ENCODE data around the gene TLX1.

The TLX1 gene

GRCh38 chr10:101130984-101131961 is at the start of gene TLX1:
TSS of gene TLX1 (plus strand) at chr10:101131300. CDS start at chr10:101131542, 242 bp downstream.
- no peak for TF ChIP-seq ZNF274 (IDR thresholded peaks at IDR 0.05; ENCODE audit: low read depth, low read length)
- H3K4me3 ChIP-seq (ENCODE audit: low read length), result no peak within 1 kb of the TSS

DNA sequence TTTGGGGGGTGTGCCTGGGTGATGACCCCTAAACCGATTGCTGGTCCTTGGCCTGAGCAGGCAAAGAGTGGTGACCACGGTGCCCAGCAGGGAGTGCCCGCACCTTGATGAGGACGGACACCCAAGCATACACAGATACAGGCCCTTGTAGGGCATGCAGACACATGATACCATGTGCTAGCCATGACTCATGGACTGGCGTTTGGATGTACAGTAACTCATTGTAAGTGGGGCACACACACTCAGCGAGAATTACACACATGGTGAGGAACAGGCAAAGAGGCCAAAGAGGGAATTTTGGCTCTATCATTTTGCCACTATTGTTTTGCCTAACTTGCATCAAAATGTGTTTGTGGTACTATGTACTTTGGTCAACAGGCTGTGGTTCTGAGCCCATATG is 45.3 kb upstream of the TLX1 start:
- TF ChIP-seq ZNF274 (IDR thresholded peaks at IDR 0.05; ENCODE audit: low read depth, low read length), result no peak
- no peak overlapping the region for H3K4me3 ChIP-seq (ENCODE audit: low read length)

GRCh38 chr10:101087376-101087775 is 43.7 kb upstream of the TLX1 start:
- TF ChIP-seq ZNF274 (IDR thresholded peaks at IDR 0.05; ENCODE audit: low read depth, low read length), result no peak

DNA sequence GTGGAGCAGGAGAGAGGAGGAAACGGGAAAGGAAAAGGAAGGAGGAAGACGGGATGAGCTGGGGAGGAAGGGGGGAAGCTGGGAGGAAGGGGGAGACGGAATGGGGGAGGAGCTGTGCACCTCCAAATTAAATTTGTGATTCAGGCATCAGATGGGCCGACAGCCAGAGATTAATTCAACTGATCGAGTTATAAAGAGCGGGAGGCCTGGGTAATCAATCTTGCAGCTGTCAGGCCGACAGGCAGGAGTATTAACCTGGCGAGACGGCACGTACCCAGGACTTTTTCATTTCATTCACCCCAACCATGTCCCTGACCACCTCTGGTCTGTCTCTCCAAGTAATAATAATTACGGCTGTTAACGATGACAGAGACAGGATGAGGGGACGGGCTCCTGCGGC is 43.1 kb upstream of the TLX1 start:
- no peak overlapping the region for H3K4me3 ChIP-seq (ENCODE audit: low read length)
- TF ChIP-seq ZNF274 (IDR thresholded peaks at IDR 0.05; ENCODE audit: low read depth, low read length), result no peak

More at GRCh38 chr10:101087376-101087775, 43.7 kb upstream of the TLX1 start:
- no peak overlapping the region for H3K4me3 ChIP-seq (ENCODE audit: low read length)

DNA sequence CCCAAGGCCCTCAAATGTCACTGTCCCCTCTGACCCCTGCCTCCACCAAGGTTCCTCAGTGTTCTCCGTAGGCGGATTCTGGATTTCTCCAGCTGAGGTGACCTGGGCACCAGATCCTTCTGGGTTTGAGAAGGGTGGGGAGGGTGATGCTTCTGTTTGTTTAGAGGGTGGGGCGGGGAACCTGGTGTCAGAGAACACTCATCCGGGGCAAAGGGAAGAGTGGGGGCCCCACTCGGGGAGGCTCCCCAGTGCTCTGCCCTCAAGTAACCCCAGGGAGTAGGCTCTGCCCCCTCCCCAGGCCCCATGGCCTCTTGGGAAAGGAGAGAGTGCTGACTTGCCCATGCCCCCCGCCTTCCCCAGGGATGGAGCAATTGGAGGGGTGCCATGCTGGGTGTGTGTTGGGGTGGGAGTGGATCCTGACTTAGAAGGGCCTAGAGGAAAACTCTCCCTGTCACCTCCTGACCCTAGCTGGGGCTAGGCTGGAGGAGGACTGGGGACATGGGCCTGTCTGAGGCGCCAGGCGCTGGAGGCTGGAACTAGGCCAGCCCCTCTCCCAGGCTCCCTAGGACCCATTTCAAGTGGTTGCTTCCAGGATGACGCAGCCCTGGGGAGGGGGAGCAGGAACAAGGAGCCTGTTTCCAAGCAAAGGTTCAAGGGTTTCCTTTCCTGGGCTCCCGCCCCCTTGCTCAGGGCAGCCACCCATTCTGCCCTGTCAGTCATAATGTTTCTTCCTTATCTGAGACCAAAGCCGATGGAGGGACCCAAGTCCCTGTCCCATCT is 41.4 kb upstream of the TLX1 start:
- no peak overlapping the region for H3K4me3 ChIP-seq (ENCODE audit: low read length)
- no peak for TF ChIP-seq ZNF274 (IDR thresholded peaks at IDR 0.05; ENCODE audit: low read depth, low read length)

- H3K4me3 ChIP-seq (ENCODE audit: low read length), result no peak overlapping the region
- TF ChIP-seq ZNF274 (IDR thresholded peaks at IDR 0.05; ENCODE audit: low read depth, low read length), result no peak
Measured at GRCh38 chr10:101090597-101090996, 40.5 kb upstream of the TLX1 start.

GRCh38 chr10:101091546-101092290 is 39.4 kb upstream of the TLX1 start:
- no peak for TF ChIP-seq ZNF274 (IDR thresholded peaks at IDR 0.05; ENCODE audit: low read depth, low read length)
- no peak overlapping the region for H3K4me3 ChIP-seq (ENCODE audit: low read length)

DNA sequence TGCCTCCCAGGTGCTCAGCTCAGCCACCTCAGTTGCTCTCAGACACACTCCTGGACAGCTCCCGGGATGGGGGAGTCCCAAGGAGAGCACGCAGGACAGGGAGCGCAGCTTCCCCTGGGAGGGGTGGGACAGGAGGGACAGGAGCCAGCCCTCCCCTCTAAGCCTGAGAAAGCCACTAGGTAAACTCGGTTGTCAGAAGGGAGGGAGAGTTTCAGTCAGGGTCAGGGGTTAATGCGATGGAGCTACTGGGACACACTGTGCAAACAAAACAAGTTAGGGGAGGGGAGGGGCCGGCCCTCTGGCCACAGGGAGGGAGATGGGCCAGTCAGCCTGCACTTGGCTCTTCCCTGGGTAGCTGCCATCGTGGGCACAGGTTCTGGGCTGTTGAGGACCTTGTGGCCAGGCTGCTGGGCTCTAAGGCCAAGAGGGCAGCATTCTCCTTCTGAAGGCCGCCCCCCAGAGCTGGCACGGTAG is 38.2 kb upstream of the TLX1 start:
- H3K4me3 ChIP-seq (ENCODE audit: low read length), result no peak overlapping the region
- no peak for TF ChIP-seq ZNF274 (IDR thresholded peaks at IDR 0.05; ENCODE audit: low read depth, low read length)

DNA sequence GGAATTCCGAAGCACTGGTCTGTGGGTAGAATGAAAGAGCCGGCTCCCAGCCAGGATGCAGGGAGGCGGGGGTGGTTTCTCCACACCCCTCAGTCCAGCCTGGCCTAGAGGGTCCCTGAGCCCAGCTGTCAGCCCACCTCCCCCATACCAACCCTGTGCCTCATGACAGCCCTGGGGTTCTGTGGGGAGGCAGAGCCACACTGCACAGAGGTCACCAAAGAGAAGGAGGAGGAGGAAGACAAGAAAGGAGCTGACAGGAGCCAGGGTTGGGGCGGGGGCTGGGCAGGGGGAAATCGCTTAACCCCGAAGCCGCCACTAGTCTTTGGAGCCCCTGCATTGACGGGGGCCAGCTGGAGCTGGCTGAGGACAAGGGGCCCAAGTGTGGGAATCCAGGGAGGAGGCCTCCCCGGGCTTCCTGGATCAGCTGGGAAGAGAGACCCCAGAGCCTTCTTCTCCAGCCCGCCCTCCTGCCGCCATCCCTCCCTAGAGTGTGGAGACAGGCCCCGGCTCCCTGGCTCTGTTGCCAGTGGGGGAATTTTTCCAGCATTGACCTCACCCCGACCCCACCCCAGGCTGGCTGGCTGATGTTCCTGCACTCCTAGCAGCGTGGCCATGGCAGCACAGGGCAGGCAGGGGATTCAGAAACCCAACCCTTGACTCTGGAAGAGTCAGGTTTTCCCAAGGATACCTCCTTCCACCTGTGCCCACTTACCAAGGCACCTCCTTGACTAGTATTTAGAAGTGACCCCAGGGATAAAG is 36.8 kb upstream of the TLX1 start:
- H3K4me3 ChIP-seq (ENCODE audit: low read length), result no peak overlapping the region
- TF ChIP-seq ZNF274 (IDR thresholded peaks at IDR 0.05; ENCODE audit: low read depth, low read length), result no peak

DNA sequence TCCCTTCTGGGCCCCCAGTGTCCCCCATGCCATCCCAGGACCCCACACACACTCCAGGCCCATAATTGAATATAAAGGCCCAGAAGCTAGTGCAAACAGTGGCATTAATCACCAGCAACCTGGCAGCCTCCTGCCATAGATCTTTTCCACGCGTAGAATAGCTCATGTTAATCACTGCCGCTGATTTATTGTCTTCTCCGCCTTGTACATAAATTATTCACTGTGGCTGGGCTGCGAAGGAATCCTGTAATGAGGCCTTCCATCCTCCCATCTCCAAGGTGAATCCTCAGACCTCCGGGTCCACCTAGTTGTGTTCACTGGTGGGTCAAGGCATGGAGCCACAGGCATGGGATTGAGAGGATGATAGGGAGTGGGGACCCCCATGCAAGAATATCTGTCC is 36.1 kb upstream of the TLX1 start:
- no peak overlapping the region for H3K4me3 ChIP-seq (ENCODE audit: low read length)
- no peak for TF ChIP-seq ZNF274 (IDR thresholded peaks at IDR 0.05; ENCODE audit: low read depth, low read length)

DNA sequence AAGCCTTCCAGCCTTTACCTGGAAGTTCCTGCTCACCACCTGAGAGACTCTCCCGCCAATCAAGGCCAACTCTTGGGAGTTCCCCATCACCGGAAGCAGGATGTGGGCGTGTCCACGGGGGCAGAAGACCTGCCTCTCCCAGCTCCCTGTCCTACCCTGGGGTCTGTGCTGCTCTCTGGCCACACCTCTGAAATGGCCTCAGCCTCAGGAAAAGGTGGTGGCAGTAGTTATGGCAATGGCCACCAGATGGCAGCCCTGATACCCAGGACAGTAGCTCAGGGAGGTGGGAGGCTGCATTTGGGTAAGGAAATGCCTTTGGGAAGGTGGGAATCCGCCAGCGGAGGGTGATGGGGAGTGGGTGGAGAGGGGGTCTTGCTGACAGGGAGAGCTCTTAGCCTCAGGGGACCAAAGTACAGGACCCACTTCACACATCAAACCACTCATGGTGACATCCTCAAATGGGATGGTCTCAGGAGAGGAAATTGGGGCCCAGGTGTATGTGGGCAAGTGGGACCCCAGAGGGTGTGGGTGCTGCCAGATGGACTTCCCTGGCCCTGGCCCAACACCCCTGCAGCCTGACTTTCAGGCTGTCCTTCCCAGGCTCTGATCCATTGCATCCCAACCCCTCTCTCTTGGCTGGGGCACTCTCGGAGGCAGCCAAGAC is 35.4 kb upstream of the TLX1 start:
- H3K4me3 ChIP-seq (ENCODE audit: low read length), result no peak overlapping the region
- TF ChIP-seq ZNF274 (IDR thresholded peaks at IDR 0.05; ENCODE audit: low read depth, low read length), result no peak

GRCh38 chr10:101096378-101096777 is 34.7 kb upstream of the TLX1 start:
- no peak for TF ChIP-seq ZNF274 (IDR thresholded peaks at IDR 0.05; ENCODE audit: low read depth, low read length)
- no peak overlapping the region for H3K4me3 ChIP-seq (ENCODE audit: low read length)

DNA sequence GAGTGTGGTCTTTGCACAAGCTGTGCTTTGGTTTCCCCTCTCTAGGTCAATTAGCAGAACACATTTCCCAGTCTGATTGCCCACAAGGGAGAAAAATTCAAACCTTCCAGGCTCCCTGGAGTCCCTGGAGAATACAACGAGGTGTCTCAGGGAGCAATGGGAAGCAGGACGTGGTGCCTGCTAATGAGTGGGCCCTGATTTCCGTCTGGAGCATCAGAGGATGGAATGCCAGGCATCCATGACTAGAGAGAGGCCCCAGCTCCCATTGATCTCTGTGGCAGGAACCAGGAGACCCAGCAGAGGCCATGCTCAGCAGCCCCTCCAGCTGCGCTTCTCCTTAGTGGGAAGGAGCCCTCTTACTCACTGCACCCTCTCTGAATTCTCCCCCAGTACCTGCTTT is 33.2 kb upstream of the TLX1 start:
- no peak for TF ChIP-seq ZNF274 (IDR thresholded peaks at IDR 0.05; ENCODE audit: low read depth, low read length)
- no peak overlapping the region for H3K4me3 ChIP-seq (ENCODE audit: low read length)

Data from GM08714 (cell line).